GM12878 (cell line): ENCODE measurements around the gene HMCES. TPM values are rescaled to one million over a fixed set of nuclear protein-coding genes. Genes with fewer than 3 reads are reported as not detected.

Experiments used
- ATAC-seq: fragments of 200-7000 bp; cut with Tn5 transposase; 3 replicates; pipeline ENCODE4 v1.9.1; 2020; ENCODE audit warnings: mild to moderate bottlenecking, moderate library complexity
- BruUV-seq: library from RNA; stranded (reverse); fragments of 400-500 nt; replicated peaks from 2 replicates; lab custom pipeline; 2021; lab: Mats Ljungman, UMichigan
- CTCF ChIA-PET: fragments of 300-600 bp; sonication (Branson Sonifier 250); formaldehyde crosslinking; extraction: SDS; loops from one replicate; lab custom pipeline; 2021; ENCODE audit warnings: inconsistent platforms; lab: Yijun Ruan, JAX
- POLR2A ChIA-PET: fragments of 350-600 bp; formaldehyde crosslinking; extraction: SDS; loops from one replicate; lab custom pipeline; 2021; ENCODE audit warnings: inconsistent platforms; lab: Charles Lee
- RAD21 ChIA-PET: fragments of 300-600 bp; sonication (Branson Sonifier 250); formaldehyde crosslinking; loops from one replicate; lab custom pipeline; 2023; ENCODE audit warnings: antibody characterized with exemption; ENCODE audit not compliant: unreplicated experiment; lab: Charles Lee
- SMC1A ChIA-PET: fragments of 300-600 bp; sonication (Branson Sonifier 250); formaldehyde crosslinking; loops from one replicate; lab custom pipeline; 2023; ENCODE audit not compliant: unreplicated experiment, uncharacterized antibody; lab: Charles Lee
- DNase-seq: peaks from one replicate; pipeline ENCODE4 v3.0.0-alpha.2; 2011; ENCODE audit warnings: low read depth, low spot score
- FAIRE-seq: peaks from 3 replicates; lab custom pipeline; 2011; peaks lifted over from hg19 to GRCh38; lab: Jason Lieb, UNC
- H2AFZ ChIP-seq: 2 replicates; pipeline ENCODE4 v1.6.0; 2011; ENCODE audit warnings: low read depth, low read length, control low read depth; ENCODE audit not compliant: control insufficient read depth
- H3K27ac ChIP-seq: 2 replicates; pipeline ENCODE4 v1.5.1; 2011; ENCODE audit warnings: control low read depth; ENCODE audit not compliant: control insufficient read depth, insufficient read depth
- H3K27me3 ChIP-seq, 2 experiments: replicated peaks in 1 of 2; 2 replicates each; pipeline versions ENCODE4 v1.6.0 to v1.6.1; 2011; ENCODE audit warnings: low read length in 1 of 2; ENCODE audit not compliant: control insufficient read depth in 2 of 2, insufficient read depth in 2 of 2
- H3K36me3 ChIP-seq, 2 experiments: 2 replicates each; pipeline ENCODE4 v1.5.1; 2011; ENCODE audit warnings: low read length in 1 of 2; ENCODE audit not compliant: control insufficient read depth in 2 of 2, insufficient read depth in 2 of 2
- H3K4me1 ChIP-seq: 2 replicates; pipeline ENCODE4 v1.6.1; 2011; ENCODE audit warnings: mild to moderate bottlenecking, low read length, moderate library complexity, mixed read lengths; ENCODE audit not compliant: control insufficient read depth, insufficient read depth
- H3K4me2 ChIP-seq: 2 replicates; pipeline ENCODE4 v1.6.0; 2011; ENCODE audit warnings: control low read depth; ENCODE audit not compliant: control insufficient read depth, insufficient read depth
- H3K4me3 ChIP-seq: fragments of 200-600 bp; sonication (generic); 2 replicates; pipeline ENCODE4 v1.5.1; 2016
- H3K79me2 ChIP-seq: 2 replicates; pipeline ENCODE4 v1.6.0; 2011; ENCODE audit warnings: low read length; ENCODE audit not compliant: control insufficient read depth, insufficient read depth
- H3K9ac ChIP-seq: 2 replicates; pipeline ENCODE4 v1.8.0; 2011; ENCODE audit warnings: low read length, control low read depth, mixed read lengths; ENCODE audit not compliant: control insufficient read depth, insufficient read depth
- H3K9me3 ChIP-seq: replicated peaks from 3 replicates; pipeline ENCODE4 v1.5.1; 2011; ENCODE audit warnings: mild to moderate bottlenecking, low read length; ENCODE audit not compliant: control insufficient read depth, insufficient read depth
- H4K20me1 ChIP-seq: 2 replicates; pipeline ENCODE4 v1.6.0; 2011; ENCODE audit not compliant: control insufficient read depth, insufficient read depth
- CBFB ChIP-seq: IDR thresholded peaks from 2 replicates; pipeline ENCODE4 v1.6.1; 2016; ENCODE audit warnings: antibody characterized with exemption, low read depth
- CBX3 ChIP-seq: fragments of 200-600 bp; sonication (generic); IDR thresholded peaks from 2 replicates; pipeline ENCODE4 v1.6.1; 2016; ENCODE audit warnings: low read depth, borderline replicate concordance
- CREM ChIP-seq: IDR thresholded peaks from 2 replicates; pipeline ENCODE4 v1.6.1; 2014; ENCODE audit warnings: antibody characterized with exemption, low read depth
- DPF2 ChIP-seq: fragments of 450-650 bp; IDR thresholded peaks from 2 replicates; pipeline ENCODE4 v1.6.1; 2017; ENCODE audit warnings: mild to moderate bottlenecking
- GATAD2B ChIP-seq: fragments of 450-650 bp; conservative IDR thresholded peaks from 2 replicates; pipeline ENCODE4 v1.6.1; 2017; ENCODE audit warnings: low read depth, mild to moderate bottlenecking, moderate library complexity
- HCFC1 ChIP-seq: fragments of 150-350 bp; IDR thresholded peaks from 2 replicates; pipeline ENCODE4 v1.6.1; 2014; ENCODE audit warnings: low read length
- NBN ChIP-seq: fragments of 450-650 bp; IDR thresholded peaks from 2 replicates; pipeline ENCODE4 v1.6.1; 2016
- PKNOX1 ChIP-seq: fragments of 450-650 bp; IDR thresholded peaks from 2 replicates; pipeline ENCODE4 v1.6.1; 2016; ENCODE audit warnings: mild to moderate bottlenecking
- POLR2AphosphoS5 ChIP-seq: IDR thresholded peaks from 2 replicates; pipeline ENCODE4 v1.6.1; 2011; ENCODE audit warnings: mild to moderate bottlenecking, low read length, inconsistent platforms
- RAD21 ChIP-seq: IDR thresholded peaks from 2 replicates; pipeline ENCODE4 v1.6.1; 2011; ENCODE audit warnings: mild to moderate bottlenecking, low read depth, low read length, moderate library complexity; ENCODE audit not compliant: insufficient read depth
- RFX5 ChIP-seq: IDR thresholded peaks from 2 replicates; pipeline ENCODE4 v1.6.1; 2011; ENCODE audit warnings: low read depth, low read length, improper control_type of control experiment
- RUNX3 ChIP-seq: IDR thresholded peaks from 2 replicates; pipeline ENCODE4 v1.6.1; 2012; ENCODE audit warnings: low read length, inconsistent platforms
- SMC3 ChIP-seq: IDR thresholded peaks from 2 replicates; pipeline ENCODE4 v1.6.1; 2011; ENCODE audit warnings: low read length, improper control_type of control experiment, borderline replicate concordance
- STAT1 ChIP-seq: fragments of 450-650 bp; conservative IDR thresholded peaks from 2 replicates; pipeline ENCODE4 v1.6.1; 2014; ENCODE audit warnings: antibody characterized with exemption, mild to moderate bottlenecking
- SUPT20H ChIP-seq: IDR thresholded peaks from 2 replicates; pipeline ENCODE4 v1.6.1; 2011; ENCODE audit warnings: low read depth, mild to moderate bottlenecking, low read length, moderate library complexity, borderline replicate concordance; ENCODE audit not compliant: control insufficient read depth
- WGBS: methylation state at CpG from one replicate; pipeline ENCODE4 v1.1.6; 2016; ENCODE audit warnings: low lambda C conversion rate; ENCODE audit not compliant: insufficient replicate concordance, insufficient coverage; ENCODE audit errors: missing lambda C conversion rate; 5-methylcytosine and 5-hydroxymethylcytosine counted together
- in situ Hi-C: fragments of 300-500 bp; cut with MboI; formaldehyde crosslinking; loops from 9 replicates; pipeline ENCODE4 v1.14.3; 2018; ENCODE audit warnings: mixed read lengths
- intact Hi-C: fragments of 100-400 bp; cut with micrococcal nuclease; formaldehyde crosslinking; loops from one replicate; pipeline ENCODE4 v1.14.2; 2022; ENCODE audit not compliant: unreplicated experiment
- polyA plus RNA-seq, 11 experiments: library from polyadenylated mRNA; depleted of rRNA in 4 of 11; unstranded in 6 of 11; stranded (reverse) in 5 of 11; fragments of >200 nt; fragmentation: Nextera tagmentation in 4 of 11; fragmentation: Illumina TruSeq in 1 of 11; extraction: Ambion mirVana in 4 of 11; extraction: Trizol in 1 of 11; gene quantifications; 1 replicate in 1 of 11; 2 replicates in 10 of 11; pipeline versions ENCODE4 v1.2.1 to v1.2.3, GENCODE V29; 2011 to 2016; ENCODE audit warnings: inconsistent platforms in 2 of 11, missing spikeins in 2 of 11, low read depth in 1 of 11
- total RNA-seq, 4 experiments: library from RNA; depleted of rRNA in 3 of 4; stranded (reverse); fragments of >200 nt in 3 of 4; fragmentation: Illumina TruSeq in 1 of 4; extraction: Trizol in 1 of 4; gene quantifications; 2 replicates each; pipeline versions ENCODE4 v1.2.1 to v1.2.3, GENCODE V29; 2013 to 2021
- TF ChIP-seq, protein P1 (sequence below): IDR thresholded peaks from 2 replicates; pipeline ENCODE4 v1.6.1; 2012; ENCODE audit warnings: low read depth, low read length, improper control_type of control experiment

HMCES gene
- total and polyA plus RNA-seq, 10 of the 15 experiments (the other 5 are each of a cell fraction or from before 2014, with no cell fraction given) = 12.4 to 49.8 (median 27.0) TPM

DNA sequence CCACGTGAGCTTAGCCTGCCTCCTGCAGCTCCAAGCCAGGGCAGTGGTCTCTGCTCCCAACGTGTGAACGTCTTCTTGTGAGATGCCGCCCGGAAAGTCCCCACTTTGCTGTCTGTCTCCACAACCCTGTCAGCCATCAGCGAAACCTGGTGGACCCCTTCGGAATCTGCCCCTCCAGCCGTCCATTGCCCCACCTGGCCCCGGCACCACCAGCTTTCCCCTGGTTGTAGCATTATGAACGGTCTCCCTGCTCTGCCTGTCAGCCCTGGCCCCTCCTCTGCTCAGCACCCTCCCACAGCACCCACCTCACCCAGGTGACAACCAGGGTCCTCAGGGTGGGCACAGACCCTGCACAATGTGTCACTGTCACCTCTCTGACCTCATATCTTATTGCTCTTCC, 71.1 kb downstream of the HMCES start:
- no peak for FAIRE-seq
- POLR2A ChIA-PET = no interaction called here
- 37% methylated on average over 9 of the region's 10 CpGs for WGBS

More for the DNA sequence above, 71.1 kb downstream of the HMCES start:
- H3K9me3 ChIP-seq = no peaks in the 10 kb centered on the region
- no peak for TF ChIP-seq CREM
- TF ChIP-seq CBX3 = no peak
- TF ChIP-seq RFX5 = no peak
- no peak for TF ChIP-seq GATAD2B
- TF ChIP-seq, protein P1, sequence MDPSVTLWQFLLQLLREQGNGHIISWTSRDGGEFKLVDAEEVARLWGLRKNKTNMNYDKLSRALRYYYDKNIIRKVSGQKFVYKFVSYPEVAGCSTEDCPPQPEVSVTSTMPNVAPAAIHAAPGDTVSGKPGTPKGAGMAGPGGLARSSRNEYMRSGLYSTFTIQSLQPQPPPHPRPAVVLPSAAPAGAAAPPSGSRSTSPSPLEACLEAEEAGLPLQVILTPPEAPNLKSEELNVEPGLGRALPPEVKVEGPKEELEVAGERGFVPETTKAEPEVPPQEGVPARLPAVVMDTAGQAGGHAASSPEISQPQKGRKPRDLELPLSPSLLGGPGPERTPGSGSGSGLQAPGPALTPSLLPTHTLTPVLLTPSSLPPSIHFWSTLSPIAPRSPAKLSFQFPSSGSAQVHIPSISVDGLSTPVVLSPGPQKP = no peak
- TF ChIP-seq PKNOX1 = no peak
- no peak for TF ChIP-seq SUPT20H
- no peak for TF ChIP-seq RAD21
- no peak for TF ChIP-seq POLR2AphosphoS5
- TF ChIP-seq SMC3 = no peak
- no peak for TF ChIP-seq DPF2
- TF ChIP-seq NBN = no peak
- TF ChIP-seq CBFB = no peak
- TF ChIP-seq HCFC1 = no peak
- TF ChIP-seq RUNX3 = no peak
- TF ChIP-seq STAT1 = no peak
- TF ChIP-seq, all 136 proteins: peak for 0
- no peaks in the 10 kb centered on the region for H3K36me3 ChIP-seq
- ATAC-seq (no peak), DNase-seq (no peak)
- no peaks in the 10 kb centered on the region for H4K20me1 ChIP-seq
- H3K4me1 ChIP-seq = no peaks in the 10 kb centered on the region
- no peak overlapping the region for H3K4me3 ChIP-seq
- no TSS peak for BruUV-seq
- H3K9ac ChIP-seq = no peak overlapping the region
- CTCF ChIA-PET = no interaction called here
- no peak overlapping the region for H3K4me2 ChIP-seq
- in situ Hi-C loops (no loop called here), intact Hi-C loops (no loop called here)
- H2AFZ ChIP-seq = no peak overlapping the region
- RAD21 ChIA-PET = no interaction called here
- no peaks in the 10 kb centered on the region; a peak in 3 of 4 replicates for H3K27me3 ChIP-seq
- SMC1A ChIA-PET = no interaction called here
- H3K79me2 ChIP-seq = no peaks in the 10 kb centered on the region
- H3K27ac ChIP-seq = no peak overlapping the region
